Ammon's horn (tissue), 1 donor: Measurements from ENCODE around the gene ZMYND10.
"Not testable (repeated sequence)": the region's sequence is repeated elsewhere in the genome, so short reads cannot be mapped to it uniquely, and the experiment has no call there.

Source experiments
- DNase-seq: peaks from one replicate; pipeline ENCODE4 v3.0.0-alpha.2; 2016; ENCODE audit warnings: low spot score

ZMYND10 gene

GRCh38 chr3:50325113-50325480 is 20.4 kb downstream of the ZMYND10 start:
- DNase-seq: no peak

- DNase-seq: peak; percentile 78
Observed at GRCh38 chr3:50324351-50325112, 21.0 kb downstream of the ZMYND10 start.

- no peak for DNase-seq
Observed at GRCh38 chr3:50323614-50324199, 21.8 kb downstream of the ZMYND10 start.

DNA sequence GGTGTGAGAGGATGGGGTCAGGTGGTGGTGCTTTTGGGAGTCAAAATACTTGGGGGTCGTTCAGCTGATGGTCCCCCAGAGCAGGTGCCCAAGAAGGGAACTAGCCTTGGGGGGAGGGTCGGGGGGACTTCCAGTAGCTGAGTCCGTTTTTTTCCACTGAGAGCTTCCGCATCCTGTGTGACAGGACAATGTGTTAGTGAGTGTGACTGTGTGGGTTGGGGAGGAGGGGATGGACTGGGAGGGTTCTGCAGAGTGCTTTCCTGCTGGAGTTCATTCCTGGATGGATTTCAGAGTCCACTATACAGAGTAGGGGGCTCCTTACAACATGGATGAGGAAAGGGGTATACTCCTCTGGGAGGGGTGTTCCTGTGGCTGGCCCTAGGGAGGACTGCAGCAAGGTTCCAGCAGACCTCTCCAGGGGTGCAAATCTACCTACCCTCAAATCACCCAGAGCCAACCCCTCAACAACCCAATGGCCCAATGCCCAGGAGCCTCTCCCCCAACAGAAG is 22.4 kb downstream of the ZMYND10 start:
- no peak for DNase-seq

GRCh38 chr3:50322386-50323091 is 23.0 kb downstream of the ZMYND10 start, which contains the start of gene HYAL2:
TSS of gene HYAL2 (minus strand) at chr3:50322745. CDS start at chr3:50320489, 2,256 bp downstream.
- DNase-seq: no peak

DNA sequence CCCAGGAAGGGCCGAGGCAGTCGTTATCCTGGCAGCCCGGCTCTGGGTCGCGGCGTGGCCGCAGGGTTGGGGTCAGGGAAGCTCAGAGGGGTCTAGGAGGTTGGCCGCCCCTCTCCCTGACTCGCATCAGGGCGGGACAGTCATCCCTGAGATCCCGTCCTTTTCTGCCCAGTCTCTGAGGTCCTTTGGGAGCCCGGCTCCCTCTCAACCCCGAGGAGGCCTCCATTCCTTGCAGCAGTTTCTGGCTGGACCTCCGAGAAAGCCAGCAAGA is 23.5 kb downstream of the ZMYND10 start:
- no peak for DNase-seq

GRCh38 chr3:50321336-50322114 is 24.0 kb downstream of the ZMYND10 start:
- peak; percentile 93 for DNase-seq

GRCh38 chr3:50320853-50321335 is 24.6 kb downstream of the ZMYND10 start:
- peak; percentile 84 for DNase-seq

GRCh38 chr3:50319894-50320625 is 25.5 kb downstream of the ZMYND10 start:
- no peak for DNase-seq

- DNase-seq: no peak
Observed at GRCh38 chr3:50319181-50319893, 26.2 kb downstream of the ZMYND10 start.

- DNase-seq: no peak
Observed at GRCh38 chr3:50318615-50319014, 26.9 kb downstream of the ZMYND10 start.

- no peak for DNase-seq
Observed at GRCh38 chr3:50318163-50318562, 27.4 kb downstream of the ZMYND10 start.

- DNase-seq: no peak
Observed at GRCh38 chr3:50317300-50317699, 28.2 kb downstream of the ZMYND10 start.

DNA sequence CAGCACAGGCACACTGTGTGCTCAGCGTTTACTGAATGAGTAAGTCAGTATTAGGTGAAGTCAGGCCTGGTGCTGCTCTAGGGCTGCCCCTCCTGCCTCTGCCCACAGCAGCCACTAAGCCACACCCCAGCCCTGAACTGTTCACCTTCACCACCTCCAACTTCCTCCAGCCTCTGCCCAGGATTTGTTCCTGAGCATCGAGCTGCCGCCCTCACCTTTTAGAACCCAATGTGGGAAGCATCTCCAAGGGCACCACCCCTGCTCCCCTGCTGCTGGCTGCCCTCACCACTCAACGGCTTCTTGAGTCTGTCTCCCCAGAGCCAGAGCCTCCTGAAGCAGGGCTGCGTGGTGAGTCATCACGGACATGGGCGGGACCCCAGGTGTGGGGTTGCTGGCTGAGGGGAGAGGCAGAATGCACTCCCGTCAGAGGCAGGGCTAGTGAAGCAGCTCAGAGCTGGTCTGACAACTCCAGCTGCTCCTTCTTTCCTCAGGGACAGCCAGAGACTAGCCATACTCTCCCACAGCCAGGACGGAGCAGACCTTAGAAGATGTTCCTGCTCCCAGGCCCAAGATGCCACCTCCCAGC is 28.8 kb downstream of the ZMYND10 start:
- DNase-seq: no peak

- no peak for DNase-seq
Observed at GRCh38 chr3:50314816-50315215, 30.7 kb downstream of the ZMYND10 start.

- DNase-seq: no peak
Observed at GRCh38 chr3:50314342-50314741, 31.2 kb downstream of the ZMYND10 start.

GRCh38 chr3:50312041-50312440 is 33.5 kb downstream of the ZMYND10 start:
- DNase-seq: not testable (repeated sequence)

- no peak for DNase-seq
Observed at GRCh38 chr3:50304601-50305000, 40.9 kb downstream of the ZMYND10 start.

DNA sequence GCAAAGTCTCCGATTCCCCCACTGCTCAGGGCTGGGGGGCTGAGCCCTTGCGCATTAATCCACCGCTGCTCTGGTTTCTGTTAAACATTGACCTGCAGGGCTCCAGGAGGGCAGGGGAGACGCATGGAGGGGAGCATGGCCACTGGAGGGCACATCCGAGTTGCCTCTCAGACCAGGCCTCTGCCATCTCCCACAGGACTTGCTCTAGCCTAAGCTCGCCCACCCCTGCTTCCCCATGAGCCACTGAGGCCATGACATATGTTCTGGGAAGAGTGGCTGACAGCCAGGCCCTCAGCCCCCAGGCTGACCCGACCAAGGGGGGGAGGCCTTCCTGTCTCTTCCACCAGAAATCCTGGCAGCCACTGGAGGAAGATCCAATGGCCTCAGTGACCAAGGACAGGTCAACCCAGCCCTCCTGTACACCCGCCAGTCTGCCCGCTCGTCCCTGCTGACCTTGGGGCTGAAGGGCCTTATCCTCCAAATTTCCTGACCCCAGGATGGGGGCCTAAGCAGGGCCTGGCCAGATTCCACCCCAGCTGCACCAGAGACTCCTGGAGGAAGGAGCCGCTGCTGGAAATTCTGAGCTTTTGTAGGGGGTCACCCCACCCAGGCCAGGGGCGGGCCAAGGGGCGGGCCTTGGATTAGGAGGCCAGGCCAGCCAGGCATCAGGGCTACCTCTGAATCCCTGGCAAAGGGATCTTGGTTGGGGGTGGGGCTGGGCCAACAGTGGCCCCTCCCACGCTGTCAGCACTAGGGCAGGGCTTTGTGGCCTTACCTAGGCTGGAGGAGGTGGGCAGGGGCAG is 42.3 kb downstream of the ZMYND10 start, which contains the start of gene HYAL1:
Gene HYAL1 (minus strand): TSS at position 562 of the 803 bp plus-strand sequence. CDS start 618 bp downstream, outside the sequence.
- DNase-seq: peak; percentile 13
